Upper lobe of left lung (tissue), 4 donors: Measurements from ENCODE around the gene SCYL2.

Source experiments
- EP300 ChIP-seq, 4 donors: sonication (generic); formaldehyde crosslinking; IDR thresholded peaks; one replicate each; pipeline ENCODE4 v1.5.1; 2017; ENCODE audit warnings: antibody characterized with exemption in 4 of 4, control low read depth in 2 of 4
- POLR2A ChIP-seq, 4 donors: fragments of 450-650 bp; IDR thresholded peaks; one replicate each; pipeline ENCODE4 v1.5.1; 2016 to 2017; ENCODE audit warnings: antibody characterized with exemption in 4 of 4, mild to moderate bottlenecking in 2 of 4
- POLR2AphosphoS5 ChIP-seq, 2 donors: sonication (generic); formaldehyde crosslinking; IDR thresholded peaks; one replicate each; pipeline ENCODE4 v1.5.1; 2017; ENCODE audit warnings: antibody characterized with exemption in 2 of 2
- TF ChIP-seq, protein P1 (sequence below), 6 experiments: fragments of 450-650 bp in 4 of 6; fragments of 200-600 bp in 2 of 6; sonication (generic) in 2 of 6; IDR thresholded peaks; one replicate each; pipeline ENCODE4 v1.5.1; 2016 to 2019; ENCODE audit warnings: antibody characterized with exemption in 6 of 6

GRCh38 chr12:100331871-100332270 lies 64.9 kb downstream of the SCYL2 start:
- TF ChIP-seq POLR2A (IDR thresholded peaks at IDR 0.05) = no peak
- TF ChIP-seq, protein P1, sequence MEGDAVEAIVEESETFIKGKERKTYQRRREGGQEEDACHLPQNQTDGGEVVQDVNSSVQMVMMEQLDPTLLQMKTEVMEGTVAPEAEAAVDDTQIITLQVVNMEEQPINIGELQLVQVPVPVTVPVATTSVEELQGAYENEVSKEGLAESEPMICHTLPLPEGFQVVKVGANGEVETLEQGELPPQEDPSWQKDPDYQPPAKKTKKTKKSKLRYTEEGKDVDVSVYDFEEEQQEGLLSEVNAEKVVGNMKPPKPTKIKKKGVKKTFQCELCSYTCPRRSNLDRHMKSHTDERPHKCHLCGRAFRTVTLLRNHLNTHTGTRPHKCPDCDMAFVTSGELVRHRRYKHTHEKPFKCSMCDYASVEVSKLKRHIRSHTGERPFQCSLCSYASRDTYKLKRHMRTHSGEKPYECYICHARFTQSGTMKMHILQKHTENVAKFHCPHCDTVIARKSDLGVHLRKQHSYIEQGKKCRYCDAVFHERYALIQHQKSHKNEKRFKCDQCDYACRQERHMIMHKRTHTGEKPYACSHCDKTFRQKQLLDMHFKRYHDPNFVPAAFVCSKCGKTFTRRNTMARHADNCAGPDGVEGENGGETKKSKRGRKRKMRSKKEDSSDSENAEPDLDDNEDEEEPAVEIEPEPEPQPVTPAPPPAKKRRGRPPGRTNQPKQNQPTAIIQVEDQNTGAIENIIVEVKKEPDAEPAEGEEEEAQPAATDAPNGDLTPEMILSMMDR (IDR thresholded peaks at IDR 0.05) = no peak
- TF ChIP-seq POLR2AphosphoS5 (IDR thresholded peaks at IDR 0.05) = no peak
- no peak for TF ChIP-seq EP300 (IDR thresholded peaks at IDR 0.05)
